K562 (cell line): ENCODE data around the gene ASIP. TPM values are rescaled to one million over a fixed set of nuclear protein-coding genes. Genes with fewer than 3 reads are reported as not detected.
A peak's percentile ranks its signal among the peaks of the same experiment; 100 is the strongest.
"Not testable (repeated sequence)": the region's sequence is repeated elsewhere in the genome, so short reads cannot be mapped to it uniquely, and the experiment has no call there.

ENCODE experiments used
- ATAC-seq: fragments of 200-7000 bp; cut with Tn5 transposase; 3 replicates; pipeline ENCODE4 v1.9.1; 2020; ENCODE audit warnings: moderate library complexity
- BruUV-seq: library from RNA; stranded (reverse); fragments of 400-500 nt; replicated peaks from 2 replicates; lab custom pipeline; 2021; lab: Mats Ljungman, UMichigan
- CTCF ChIA-PET: fragments of 300-600 bp; formaldehyde crosslinking; extraction: SDS; loops from one replicate; lab custom pipeline; 2021; ENCODE audit warnings: low intra/inter-chr PET ratio; lab: Yijun Ruan, JAX
- POLR2A ChIA-PET: fragments of 300-600, 350-650 bp; sonication (Branson Sonifier 250); formaldehyde crosslinking; extraction: SDS; loops from one replicate; lab custom pipeline; 2021; ENCODE audit warnings: antibody characterized with exemption, inconsistent platforms; lab: Yijun Ruan, JAX
- DNase-seq, 4 experiments: peaks; one replicate each; pipeline versions ENCODE4 v3.0.0 to v3.0.0-alpha.2; 2011 to 2018; ENCODE audit warnings: low spot score in 3 of 4, mixed read lengths in 3 of 4; ENCODE audit errors: extremely low read depth in 1 of 4
- FAIRE-seq: peaks from 2 replicates; lab custom pipeline; 2011; peaks lifted over from hg19 to GRCh38; lab: Jason Lieb, UNC
- H2AFZ ChIP-seq: 2 replicates; pipeline ENCODE4 v1.6.0; 2011; ENCODE audit warnings: low read depth, low read length, control low read depth, inconsistent platforms
- H3K27ac ChIP-seq: fragments of 200-600 bp; 3 replicates; pipeline ENCODE4 v1.8.0; 2011; ENCODE audit warnings: low read depth, mild to moderate bottlenecking, control low read depth, inconsistent platforms, low read length, moderate library complexity, mixed read lengths; ENCODE audit errors: extremely low read depth
- H3K27me3 ChIP-seq, 2 experiments: fragments of 300-600 bp in 1 of 2; 2 replicates in 1 of 2; 3 replicates in 1 of 2; pipeline versions ENCODE4 v1.6.0 to v1.8.0; 2011; ENCODE audit warnings: inconsistent platforms in 2 of 2, low read length in 2 of 2, mild to moderate bottlenecking in 1 of 2, mixed read lengths in 1 of 2, moderate library complexity in 1 of 2; ENCODE audit not compliant: control insufficient read depth in 2 of 2, insufficient read depth in 2 of 2
- H3K36me3 ChIP-seq: fragments of 300-600 bp; 3 replicates; pipeline ENCODE4 v1.8.0; 2011; ENCODE audit warnings: mild to moderate bottlenecking, low read length, inconsistent platforms; ENCODE audit not compliant: control insufficient read depth, insufficient read depth
- H3K4me1 ChIP-seq, 2 experiments: fragments of 200-600 bp in 1 of 2; replicated peaks in 1 of 2; 2 replicates in 1 of 2; 3 replicates in 1 of 2; pipeline versions ENCODE4 v1.5.1 to v1.8.0; 2011; ENCODE audit warnings: inconsistent platforms in 2 of 2, low read length in 2 of 2, mild to moderate bottlenecking in 1 of 2, mixed read lengths in 1 of 2, moderate library complexity in 1 of 2; ENCODE audit not compliant: control insufficient read depth in 2 of 2, insufficient read depth in 2 of 2
- H3K4me2 ChIP-seq: 2 replicates; pipeline ENCODE4 v1.6.1; 2011; ENCODE audit warnings: low read length, control low read depth, inconsistent platforms, mixed read lengths; ENCODE audit not compliant: insufficient read depth
- H3K4me3 ChIP-seq: fragments of 200-600 bp; sonication (generic), shearing (Covaris generic); 2 replicates; pipeline ENCODE4 v1.5.1; 2016; ENCODE audit warnings: control low read depth, inconsistent platforms
- H3K79me2 ChIP-seq: fragments of 200-600 bp; 3 replicates; pipeline ENCODE4 v1.8.0; 2011; ENCODE audit warnings: low read length, inconsistent platforms; ENCODE audit not compliant: control insufficient read depth, insufficient read depth
- H3K9ac ChIP-seq, 2 experiments: 2 replicates each; pipeline versions ENCODE4 v1.6.0 to v1.6.1; 2011; ENCODE audit warnings: low read depth in 2 of 2, low read length in 2 of 2, control low read depth in 1 of 2, inconsistent platforms in 1 of 2, mild to moderate bottlenecking in 1 of 2, mixed read lengths in 1 of 2; ENCODE audit not compliant: insufficient read depth in 1 of 2
- H3K9me1 ChIP-seq: one replicate; pipeline ENCODE4 v1.6.0; 2011; ENCODE audit warnings: inconsistent platforms, mild to moderate bottlenecking, low read length, moderate library complexity; ENCODE audit not compliant: control insufficient read depth, insufficient read depth
- H3K9me3 ChIP-seq: replicated peaks from 2 replicates; pipeline ENCODE4 v1.5.1; 2011; ENCODE audit warnings: low read depth, low read length, inconsistent platforms; ENCODE audit not compliant: control insufficient read depth, insufficient read depth
- H4K20me1 ChIP-seq: replicated peaks from 2 replicates; pipeline ENCODE4 v1.6.1; 2011; ENCODE audit warnings: low read length, inconsistent platforms, mixed read lengths; ENCODE audit not compliant: control insufficient read depth, insufficient read depth
- ARID1B ChIP-seq: fragments of 450-650 bp; IDR thresholded peaks from 2 replicates; pipeline ENCODE4 v1.6.1; 2016; ENCODE audit warnings: antibody characterized with exemption, mild to moderate bottlenecking, inconsistent platforms
- CBFA2T2 ChIP-seq: fragments of 450-650 bp; conservative IDR thresholded peaks from 2 replicates; pipeline ENCODE4 v1.6.1; 2017; ENCODE audit warnings: mild to moderate bottlenecking
- CBFA2T3 ChIP-seq: fragments of 450-650 bp; IDR thresholded peaks from 2 replicates; pipeline ENCODE4 v1.6.1; 2017
- TRIM24 ChIP-seq, 2 experiments: fragments of 450-650 bp; IDR thresholded peaks; 2 replicates each; pipeline ENCODE4 v1.6.1; 2016
- ZKSCAN1 ChIP-seq: fragments of 150-350 bp; IDR thresholded peaks from 2 replicates; pipeline ENCODE4 v1.6.1; 2016; ENCODE audit warnings: low read depth, low read length
- ZNF76 ChIP-seq: fragments of 250-450 bp; sonication (Bioruptor Pico); IDR thresholded peaks from 2 replicates; pipeline ENCODE4 v1.4.0; 2020; ENCODE audit warnings: mild to moderate bottlenecking, moderate library complexity, borderline replicate concordance
- WGBS: fragments of 100-300 bp; shearing (Covaris generic); methylation state at CpG from one replicate; pipeline ENCODE4 v1.1.6; 2016; ENCODE audit warnings: low coverage, mixed read lengths; ENCODE audit not compliant: insufficient coverage; ENCODE audit errors: missing lambda C conversion rate; 5-methylcytosine and 5-hydroxymethylcytosine counted together
- in situ Hi-C: fragments of 300-500 bp; cut with MboI; formaldehyde crosslinking; loops from 4 replicates; pipeline ENCODE4 v1.15.0; 2018; ENCODE audit warnings: inconsistent platforms, mixed read lengths
- intact Hi-C: fragments of 100-400 bp; cut with micrococcal nuclease; formaldehyde crosslinking; loops from 2 replicates; pipeline ENCODE4 v1.14.2; 2022
- polyA plus RNA-seq, 8 experiments: library from polyadenylated mRNA; depleted of rRNA in 4 of 8; stranded (reverse) in 5 of 8; unstranded in 3 of 8; fragments of >200 nt; fragmentation: Nextera tagmentation in 2 of 8; fragmentation: Illumina TruSeq in 1 of 8; extraction: Ambion mirVana in 2 of 8; extraction: Trizol in 1 of 8; gene quantifications; 2 replicates each; pipeline versions ENCODE4 v1.2.1 to v1.2.3, GENCODE V29; 2011 to 2014; ENCODE audit warnings: inconsistent platforms in 1 of 8, missing spikeins in 1 of 8
- total RNA-seq, 7 experiments: library from RNA; depleted of rRNA in 6 of 7; stranded (reverse); fragments of >200 nt in 6 of 7; fragmentation: Illumina TruSeq in 2 of 7; extraction: Trizol in 2 of 7; gene quantifications; 2 replicates each; pipeline versions ENCODE4 v1.2.1 to v1.2.3, GENCODE V29; 2011 to 2021; ENCODE audit warnings: low replicate concordance in 1 of 7

Gene ASIP
- total and polyA plus RNA-seq, 9 of the 15 experiments (the other 6 are each of a cell fraction or from before 2014, with no cell fraction given), result not detected

GRCh38 chr20:34251619-34252018 is 10.4 kb downstream of the ASIP start (continued):
- TF ChIP-seq ZNF76 (CRISPR knock-in tag) (no peak), ZKSCAN1 (no peak)

- DNase-seq, result peak in 1 of 4 experiments; percentile 40
- not testable (repeated sequence) for H3K27ac ChIP-seq, ATAC-seq, H3K4me2 ChIP-seq
- TF ChIP-seq TRIM24 (IDR thresholded peaks at IDR 0.05), result peak in 1 of 2 experiments; percentile 46; a peak in 1 of 4 replicates
- TF ChIP-seq CBFA2T3, result peak; percentile 66
- 0 out of 2 replicates have a peak, but pooled peaks have one; percentile 25 for TF ChIP-seq ARID1B
- peak; percentile 41; the same call in 1 of the 2 replicates for TF ChIP-seq CBFA2T2
- TF ChIP-seq, all 486 proteins: peak for 4; not testable (repeated sequence) for 482
- CTCF ChIA-PET, H4K20me1 ChIP-seq, H3K9me3 ChIP-seq, H3K79me2 ChIP-seq, POLR2A ChIA-PET, H3K4me3 ChIP-seq, H3K9ac ChIP-seq, H3K36me3 ChIP-seq, H3K9me1 ChIP-seq, intact Hi-C loops, H3K27me3 ChIP-seq, BruUV-seq, FAIRE-seq, H2AFZ ChIP-seq: not testable (repeated sequence)
- in situ Hi-C loops, result loop anchor here (5.0 kb wide), 1 partner anchor 35 kb away; no protein-coding TSS in a partner anchor
- 24% methylated on average over 7 of the region's 7 CpGs for WGBS
- H3K4me1 ChIP-seq, result peaks cover 4 to 23% of the 10 kb centered on the region in 2 experiments; a peak in 3 of 5 replicates
Measured at GRCh38 chr20:34252431-34253086, 11.3 kb downstream of the ASIP start.
